Measurements from ENCODE around the gene TFPT.

The TFPT gene

GRCh38 chr19:54154603-54155345, 39.3 kb upstream of the TFPT start:
- no peak overlapping the region for H3K4me3 Mint-ChIP-seq
- peaks cover 89% of the 10 kb centered on the region for H3K36me3 Mint-ChIP-seq (ENCODE audit: low read depth)

GRCh38 chr19:54153731-54154326, 38.4 kb upstream of the TFPT start:
- peaks cover 94% of the 10 kb centered on the region for H3K36me3 Mint-ChIP-seq (ENCODE audit: low read depth)
- H3K27me3 Mint-ChIP-seq: no peaks in the 10 kb centered on the region
- no peaks in the 10 kb centered on the region for H3K9me3 Mint-ChIP-seq
- H3K27ac Mint-ChIP-seq: peak overlapping the region; percentile 91
- DNase-seq: no peak
- H3K4me1 Mint-ChIP-seq (ENCODE audit: low read depth): peaks cover 40% of the 10 kb centered on the region
- no peak overlapping the region for H3K4me3 Mint-ChIP-seq

More at GRCh38 chr19:54154603-54155345, 39.3 kb upstream of the TFPT start:
- H3K27ac Mint-ChIP-seq: peak overlapping the region; percentile 91
- peak; percentile 49 for DNase-seq
- no peaks in the 10 kb centered on the region for H3K27me3 Mint-ChIP-seq
- H3K4me1 Mint-ChIP-seq (ENCODE audit: low read depth): peaks cover 44% of the 10 kb centered on the region
- H3K9me3 Mint-ChIP-seq: no peaks in the 10 kb centered on the region

GRCh38 chr19:54152878-54153524, 37.5 kb upstream of the TFPT start:
- Mint-ChIP-seq H3K4me1 (ENCODE audit: low read depth) (peaks cover 31% of the 10 kb centered on the region), H3K27me3 (no peaks in the 10 kb centered on the region), H3K9me3 (no peaks in the 10 kb centered on the region), H3K36me3 (ENCODE audit: low read depth) (peaks cover 90% of the 10 kb centered on the region), H3K4me3 (no peak overlapping the region), H3K27ac (peak overlapping the region; percentile 91)
- DNase-seq: no peak

GRCh38 chr19:54152267-54152666, 36.8 kb upstream of the TFPT start:
- Mint-ChIP-seq H3K9me3 (no peaks in the 10 kb centered on the region), H3K27ac (no peak overlapping the region), H3K4me1 (ENCODE audit: low read depth) (peaks cover 30% of the 10 kb centered on the region), H3K27me3 (no peaks in the 10 kb centered on the region), H3K36me3 (ENCODE audit: low read depth) (peaks cover 90% of the 10 kb centered on the region), H3K4me3 (no peak overlapping the region)
- no peak for DNase-seq

- peaks cover 90% of the 10 kb centered on the region for H3K36me3 Mint-ChIP-seq (ENCODE audit: low read depth)
- no peak for DNase-seq
- no peaks in the 10 kb centered on the region for H3K27me3 Mint-ChIP-seq
- no peak overlapping the region for H3K4me3 Mint-ChIP-seq
- H3K4me1 Mint-ChIP-seq (ENCODE audit: low read depth): peaks cover 24% of the 10 kb centered on the region
- H3K27ac Mint-ChIP-seq: peak overlapping the region; percentile 40
- no peaks in the 10 kb centered on the region for H3K9me3 Mint-ChIP-seq
These were observed 36.0 kb upstream of the TFPT start for GRCh38 chr19:54151362-54152035.

- Mint-ChIP-seq H3K4me3 (no peak overlapping the region), H3K27me3 (no peaks in the 10 kb centered on the region), H3K4me1 (ENCODE audit: low read depth) (peaks cover 13% of the 10 kb centered on the region), H3K36me3 (ENCODE audit: low read depth) (peaks cover 93% of the 10 kb centered on the region), H3K27ac (peak overlapping the region; percentile 68), H3K9me3 (no peaks in the 10 kb centered on the region)
- DNase-seq: no peak
These were observed 33.8 kb upstream of the TFPT start for GRCh38 chr19:54149021-54149812.

GRCh38 chr19:54148158-54148557, 32.7 kb upstream of the TFPT start:
- Mint-ChIP-seq H3K4me3 (no peak overlapping the region), H3K36me3 (ENCODE audit: low read depth) (peaks cover 93% of the 10 kb centered on the region), H3K9me3 (no peaks in the 10 kb centered on the region), H3K27me3 (no peaks in the 10 kb centered on the region), H3K4me1 (ENCODE audit: low read depth) (peaks cover 2% of the 10 kb centered on the region), H3K27ac (no peak overlapping the region)
- DNase-seq: no peak

GRCh38 chr19:54147676-54148075, 32.2 kb upstream of the TFPT start:
- Mint-ChIP-seq H3K4me3 (no peak overlapping the region), H3K36me3 (ENCODE audit: low read depth) (peaks cover 95% of the 10 kb centered on the region), H3K27ac (no peak overlapping the region), H3K4me1 (ENCODE audit: low read depth) (peaks cover 2% of the 10 kb centered on the region), H3K9me3 (no peaks in the 10 kb centered on the region), H3K27me3 (no peaks in the 10 kb centered on the region)
- DNase-seq: no peak

- H3K4me1 Mint-ChIP-seq (ENCODE audit: low read depth): peaks cover 10% of the 10 kb centered on the region
- no peaks in the 10 kb centered on the region for H3K9me3 Mint-ChIP-seq
- no peak overlapping the region for H3K4me3 Mint-ChIP-seq
- H3K36me3 Mint-ChIP-seq (ENCODE audit: low read depth): peaks cover 94% of the 10 kb centered on the region
- H3K27ac Mint-ChIP-seq: no peak overlapping the region
- H3K27me3 Mint-ChIP-seq: no peaks in the 10 kb centered on the region
- DNase-seq: no peak
These were observed 30.2 kb upstream of the TFPT start for GRCh38 chr19:54145541-54146158.

GRCh38 chr19:54142166-54142780, 26.8 kb upstream of the TFPT start:
- H3K9me3 Mint-ChIP-seq: no peaks in the 10 kb centered on the region
- no peak for DNase-seq
- H3K36me3 Mint-ChIP-seq (ENCODE audit: low read depth): peaks cover 89% of the 10 kb centered on the region
- H3K27me3 Mint-ChIP-seq: no peaks in the 10 kb centered on the region
- H3K4me3 Mint-ChIP-seq: no peak overlapping the region
- H3K27ac Mint-ChIP-seq: peak overlapping the region; percentile 64
- H3K4me1 Mint-ChIP-seq (ENCODE audit: low read depth): peaks cover 31% of the 10 kb centered on the region

- H3K27ac Mint-ChIP-seq: peak overlapping the region; percentile 56
- no peaks in the 10 kb centered on the region for H3K27me3 Mint-ChIP-seq
- no peak for DNase-seq
- H3K4me1 Mint-ChIP-seq (ENCODE audit: low read depth): peaks cover 37% of the 10 kb centered on the region
- H3K9me3 Mint-ChIP-seq: no peaks in the 10 kb centered on the region
- no peak overlapping the region for H3K4me3 Mint-ChIP-seq
- H3K36me3 Mint-ChIP-seq (ENCODE audit: low read depth): peaks cover 80% of the 10 kb centered on the region
These were observed 25.9 kb upstream of the TFPT start for GRCh38 chr19:54141356-54141755.

GRCh38 chr19:54138489-54139256, 23.2 kb upstream of the TFPT start:
- DNase-seq: peak; percentile 63
- Mint-ChIP-seq H3K27me3 (no peaks in the 10 kb centered on the region), H3K4me3 (peak overlapping the region; percentile 92), H3K4me1 (ENCODE audit: low read depth) (peaks cover 43% of the 10 kb centered on the region), H3K27ac (peak overlapping the region; percentile 98), H3K9me3 (no peaks in the 10 kb centered on the region), H3K36me3 (ENCODE audit: low read depth) (peaks cover 53% of the 10 kb centered on the region)

Data from activated T-cell treated with anti-CD3 and anti-CD28 coated beads, Interleukin-2, amount 50 U/mL, for 24 hours (primary cell).